Measurements from ENCODE around the gene ZNF444. TPM values are rescaled to one million over a fixed set of nuclear protein-coding genes. Genes with fewer than 3 reads are reported as not detected.

Gene ZNF444
- total and polyA plus RNA-seq, 2 of the 8 experiments (the other 6 are each of a cell fraction or from before 2014, with no cell fraction given): 49.5 to 54.5 TPM

- no peak overlapping the region for H3K18ac ChIP-seq (ENCODE audit: extremely low read depth, low read length)
- no peak overlapping the region for H3K4ac ChIP-seq (replicated peaks; ENCODE audit: insufficient read length, low read depth, low read length)
- 0 out of 2 replicates have a peak overlapping the region, but pooled peaks have one; percentile 9 for H2BK12ac ChIP-seq (ENCODE audit: low read depth, low read length)
- no peaks in the 10 kb centered on the region for H3K9me3 ChIP-seq (ENCODE audit: insufficient read depth in 2 of 2, low read depth in 1 of 2, low read length in 1 of 2)
- H2BK5ac ChIP-seq (ENCODE audit: low read depth, low read length): 0 out of 2 replicates have a peak overlapping the region, but pooled peaks have one; percentile 71
- H2AFZ ChIP-seq (ENCODE audit: low read length): no peak overlapping the region
- no peak overlapping the region for H3K27ac ChIP-seq (ENCODE audit: low read depth, low read length)
- ChIA-PET CTCF (ENCODE audit: partially characterized antibody) (interaction anchor here (0.6 to 1.9 kb wide), 4 partner anchors 33 to 55 kb away, joined by 4 to 5 read pairs (median 5); no protein-coding TSS in a partner anchor), POLR2A (ENCODE audit: partially characterized antibody) (interaction anchor here (1.2 to 6.0 kb wide), 3 partner anchors 10 to 453 kb away, joined by 3 to 51 read pairs (median 4); partner anchors contain the start of gene ZNF787)
- peaks cover 20% of the 10 kb centered on the region for H3K79me1 ChIP-seq (ENCODE audit: low read depth, low read length)
- no peak overlapping the region for H2BK120ac ChIP-seq (replicated peaks; ENCODE audit: low read depth, low read length)
- peaks cover 42 to 93% of the 10 kb centered on the region in 2 experiments for H3K79me2 ChIP-seq (ENCODE audit: control insufficient read depth in 1 of 2, insufficient read depth in 2 of 2, low read length in 2 of 2)
- H3K14ac ChIP-seq (ENCODE audit: insufficient read length): no peak overlapping the region
- no peaks in the 10 kb centered on the region; a peak in 1 of 7 replicates for H3K27me3 ChIP-seq (replicated peaks in 1 of 4; ENCODE audit: control insufficient read depth in 3 of 4, extremely low read depth in 1 of 4, insufficient read depth in 3 of 4, low read length in 3 of 4)
- H4K5ac ChIP-seq (ENCODE audit: insufficient read length, low read depth, low read length): no peak overlapping the region
- peaks cover 6 to 52% (median 36%) of the 10 kb centered on the region in 4 experiments for H3K4me1 ChIP-seq (replicated peaks in 1 of 4; ENCODE audit: control insufficient read depth in 3 of 4, insufficient read depth in 4 of 4, low read length in 3 of 4)
- H4K91ac ChIP-seq (replicated peaks; ENCODE audit: insufficient read length, low read length): no peak overlapping the region
- H3K36me3 ChIP-seq (ENCODE audit: control insufficient read depth in 2 of 4, insufficient read depth in 4 of 4, low read length in 3 of 4): no peaks in the 10 kb centered on the region
- peak overlapping the region; percentile 7 to 11; a peak in 2 of 4 replicates for H3K4me2 ChIP-seq (ENCODE audit: insufficient read depth in 1 of 2, low read depth in 2 of 2, low read length in 2 of 2)
- no peak overlapping the region for H3K4me3 ChIP-seq (ENCODE audit: extremely low read depth in 1 of 4, insufficient read depth in 2 of 4, low read depth in 3 of 4, low read length in 4 of 4)
- FAIRE-seq: no peak
- 87% methylated on average over 13 of the region's 13 CpGs; no CpG with 5 or more reads in 1 of the 2 experiments for WGBS, 2 experiments (ENCODE audit: extremely low coverage in 1 of 2, insufficient coverage in 1 of 2, insufficient read length in 1 of 2, insufficient replicate concordance in 2 of 2, low coverage in 1 of 2, low lambda C conversion rate in 2 of 2, missing lambda C conversion rate in 1 of 2)
- H2BK20ac ChIP-seq (ENCODE audit: low read length): no peak overlapping the region
- H2BK15ac ChIP-seq (ENCODE audit: low read length): no peak overlapping the region
- no peak overlapping the region for H3K23ac ChIP-seq (ENCODE audit: insufficient read length)
- no peak for DNase-seq (ENCODE audit: low read depth in 1 of 2, low spot score in 2 of 2)
- H3K9ac ChIP-seq (replicated peaks in 1 of 4; ENCODE audit: extremely low read depth in 1 of 4, low read depth in 3 of 4, low read length in 3 of 4): no peak overlapping the region
- H4K20me1 ChIP-seq (replicated peaks in 1 of 2; ENCODE audit: control insufficient read depth in 1 of 2, insufficient read depth in 2 of 2, low read length in 2 of 2): peaks cover 56 to 59% of the 10 kb centered on the region in 2 experiments
- H3K23me2 ChIP-seq (ENCODE audit: low read depth, low read length): no peaks in the 10 kb centered on the region
- no peak overlapping the region for H2AK5ac ChIP-seq (ENCODE audit: low read depth, low read length)
- H3K56ac ChIP-seq (replicated peaks; ENCODE audit: insufficient read length, low read depth, low read length): no peak overlapping the region
- no peak overlapping the region for H4K8ac ChIP-seq (ENCODE audit: extremely low read depth, insufficient read depth, low read length)
- no peak for TF ChIP-seq POU5F1 (IDR thresholded peaks at IDR 0.05; ENCODE audit: low read depth, low read length)
- TF ChIP-seq USF2 (IDR thresholded peaks at IDR 0.05; ENCODE audit: low read length): no peak
- TF ChIP-seq EZH2 (IDR thresholded peaks at IDR 0.05; ENCODE audit: low read depth, low read length, severe bottlenecking): no peak
- TF ChIP-seq CBX8 (IDR thresholded peaks at IDR 0.05; ENCODE audit: borderline replicate concordance, low read depth, low read length): no peak
- no peak for TF ChIP-seq KDM5A (IDR thresholded peaks at IDR 0.05; ENCODE audit: low read length)
These were observed 31.9 kb upstream of the ZNF444 start for GRCh38 chr19:56109226-56109625.

Measured in H1 (cell line).